ENCODE data around the gene ADNP2. TPM values are rescaled to one million over a fixed set of nuclear protein-coding genes. Genes with fewer than 3 reads are reported as not detected.

The ADNP2 gene
- total RNA-seq, 1 donor from 2014 or later, result 13.8 TPM

GRCh38 chr18:80105369-80106167 lies 3.5 kb upstream of the ADNP2 start:
- DNase-seq, result no peak

GRCh38 chr18:80106482-80107051 lies 2.5 kb upstream of the ADNP2 start:
- DNase-seq, result no peak

- DNase-seq, result no peak
Observed at GRCh38 chr18:80107426-80107825, 1.6 kb upstream of the ADNP2 start.

GRCh38 chr18:80108121-80108536 lies 933 bp upstream of the ADNP2 start:
- no peak for DNase-seq

GRCh38 chr18:80109676-80110078 lies 615 bp downstream of the ADNP2 start:
- peak; percentile 65 for DNase-seq

GRCh38 chr18:80112624-80113248 lies 3.7 kb downstream of the ADNP2 start:
- no peak for DNase-seq

GRCh38 chr18:80115035-80115434 lies 6.0 kb downstream of the ADNP2 start:
- DNase-seq, result no peak

- no peak for DNase-seq
Observed at GRCh38 chr18:80119111-80119510, 10.0 kb downstream of the ADNP2 start.

GRCh38 chr18:80120932-80121331 lies 11.9 kb downstream of the ADNP2 start:
- DNase-seq, result no peak

GRCh38 chr18:80124131-80124530 lies 15.1 kb downstream of the ADNP2 start:
- no peak for DNase-seq

GRCh38 chr18:80126797-80127196 lies 17.7 kb downstream of the ADNP2 start:
- no peak for DNase-seq

- DNase-seq, result no peak
Observed at GRCh38 chr18:80127635-80128034, 18.6 kb downstream of the ADNP2 start.

- DNase-seq, result no peak
Observed at GRCh38 chr18:80129672-80130367, 20.8 kb downstream of the ADNP2 start.

- no peak for DNase-seq
Observed at GRCh38 chr18:80130555-80130954, 21.5 kb downstream of the ADNP2 start.

- no peak for DNase-seq
Observed at GRCh38 chr18:80132180-80132812, 23.2 kb downstream of the ADNP2 start.

GRCh38 chr18:80133124-80133523 lies 24.1 kb downstream of the ADNP2 start:
- DNase-seq, result no peak

- no peak for DNase-seq
Observed at GRCh38 chr18:80135136-80135535, 26.1 kb downstream of the ADNP2 start.

- no peak for DNase-seq
Observed at GRCh38 chr18:80136679-80137078, 27.6 kb downstream of the ADNP2 start.

GRCh38 chr18:80137137-80137536 lies 28.1 kb downstream of the ADNP2 start:
- DNase-seq, result no peak

GRCh38 chr18:80137976-80138375 lies 28.9 kb downstream of the ADNP2 start:
- DNase-seq, result no peak

GRCh38 chr18:80140455-80140985 lies 31.5 kb downstream of the ADNP2 start:
- no peak for DNase-seq

GRCh38 chr18:80143881-80144280 lies 34.8 kb downstream of the ADNP2 start:
- peak; percentile 9 for DNase-seq
